IgD-negative memory B cell (primary cell): ENCODE data around the gene MT1B. TPM values are rescaled to one million over a fixed set of nuclear protein-coding genes. Genes with fewer than 3 reads are reported as not detected.
"Not testable (repeated sequence)": the region's sequence is repeated elsewhere in the genome, so short reads cannot be mapped to it uniquely, and the experiment has no call there.

Source experiments
- H3K27ac Mint-ChIP-seq, 3 donors: one replicate each; pipeline ENCODE4 v1.8.0; 2020 to 2022; ENCODE audit warnings: mild to moderate bottlenecking in 3 of 3, mixed read lengths in 3 of 3, moderate library complexity in 1 of 3
- H3K27me3 Mint-ChIP-seq: one replicate; pipeline ENCODE4 v1.8.0; 2021; ENCODE audit warnings: mixed read lengths
- H3K36me3 Mint-ChIP-seq: one replicate; pipeline ENCODE4 v1.8.0; 2020; ENCODE audit warnings: mild to moderate bottlenecking, mixed read lengths
- H3K4me1 Mint-ChIP-seq, 3 donors: one replicate each; pipeline ENCODE4 v1.8.0; 2020 to 2022; ENCODE audit warnings: mixed read lengths in 3 of 3, mild to moderate bottlenecking in 1 of 3
- H3K4me3 Mint-ChIP-seq, 4 donors: one replicate each; pipeline ENCODE4 v1.8.0; 2020 to 2022; ENCODE audit warnings: mild to moderate bottlenecking in 4 of 4, mixed read lengths in 4 of 4, moderate library complexity in 3 of 4
- H3K9me3 Mint-ChIP-seq, 3 donors: one replicate each; pipeline ENCODE4 v1.8.0; 2020 to 2021; ENCODE audit warnings: mixed read lengths in 3 of 3, mild to moderate bottlenecking in 1 of 3
- polyA plus RNA-seq: library from polyadenylated mRNA; unstranded; fragments of 300-500 nt; fragmentation: Illumina TruSeq; gene quantifications from one replicate; pipeline ENCODE4 v1.2.3, GENCODE V29; 2021

MT1B gene
- polyA plus RNA-seq, 1 donor from 2014 or later: not detected

DNA sequence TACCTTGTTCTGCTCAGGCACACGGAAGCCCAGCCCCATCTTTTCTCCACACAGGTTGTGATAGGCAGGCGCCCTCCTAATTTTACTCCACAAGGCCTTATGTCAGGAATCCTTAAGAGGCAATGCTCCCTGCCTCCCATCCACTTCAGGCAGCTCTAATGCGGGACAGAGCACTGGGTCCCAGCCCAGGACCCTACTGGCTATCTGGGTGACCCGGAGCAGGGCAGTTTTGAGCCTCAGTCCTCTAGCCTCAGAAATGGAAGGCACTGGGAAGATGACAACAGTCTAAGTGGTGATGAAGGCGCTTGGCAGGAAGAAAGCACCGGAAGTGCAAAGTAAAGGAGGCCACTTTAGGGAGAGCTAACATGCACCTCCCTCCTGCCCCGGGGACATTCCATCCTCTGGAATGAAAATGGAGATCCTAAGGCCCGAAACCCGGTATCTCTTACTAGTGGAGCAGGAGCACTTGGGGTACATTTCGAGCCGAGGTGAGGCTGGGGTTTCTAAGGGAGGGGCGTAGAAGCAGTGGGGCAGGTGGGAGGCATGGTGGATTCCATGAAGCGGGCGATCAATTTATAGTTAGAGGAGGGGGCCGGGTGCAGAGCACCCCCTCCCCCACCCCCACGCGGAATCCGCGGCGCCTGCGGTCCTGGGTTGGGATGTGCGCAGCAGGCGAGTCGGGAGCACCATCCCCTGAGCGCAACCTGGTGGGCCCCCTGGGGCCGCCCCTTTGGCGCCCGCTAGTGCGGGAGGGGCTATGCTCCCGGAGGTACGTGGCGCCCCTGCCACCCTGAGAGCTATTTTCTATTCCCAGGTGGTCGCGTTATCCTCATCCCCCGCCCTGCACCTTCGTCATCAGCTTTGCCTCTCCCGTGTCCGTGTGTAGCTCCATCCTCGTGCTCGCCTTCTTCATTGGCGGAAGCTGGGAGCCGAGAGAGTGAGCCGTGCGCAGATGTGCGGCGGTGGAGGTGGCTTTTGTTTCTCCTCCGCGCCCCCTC lies 11.0 kb downstream of the MT1B start:
- Mint-ChIP-seq H3K27ac (no peak overlapping the region), H3K27me3 (peaks cover 41% of the 10 kb centered on the region)

DNA sequence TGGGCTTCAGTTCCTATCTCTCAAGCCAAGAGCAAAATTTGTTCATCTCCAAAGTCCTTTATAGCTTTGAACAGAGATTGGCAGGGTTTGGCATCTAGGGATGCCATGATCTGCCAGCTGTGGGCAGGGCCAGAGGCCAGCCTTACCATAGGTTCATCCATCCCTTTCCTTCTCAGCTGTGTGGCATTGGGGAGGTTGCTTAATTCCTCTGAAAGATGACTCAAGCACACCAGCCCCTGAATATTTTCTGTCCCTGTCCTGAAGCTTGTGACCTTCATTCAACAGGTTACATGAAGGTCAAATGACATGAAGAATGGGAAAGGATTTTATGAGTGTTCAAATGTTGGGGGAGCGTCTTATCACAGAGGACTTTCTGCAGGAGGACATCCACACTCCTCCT lies 12.8 kb downstream of the MT1B start:
- Mint-ChIP-seq H3K36me3 (peaks cover 2% of the 10 kb centered on the region), H3K9me3 (no peaks in the 10 kb centered on the region), H3K27ac (no peak overlapping the region), H3K27me3 (peaks cover 53% of the 10 kb centered on the region), H3K4me1 (peaks cover 3 to 15% (median 6%) of the 10 kb centered on the region in 3 donors), H3K4me3 (no peak overlapping the region)

More for the DNA sequence above, 11.0 kb downstream of the MT1B start:
- Mint-ChIP-seq H3K4me1 (peaks cover 3 to 12% (median 8%) of the 10 kb centered on the region in 3 donors), H3K4me3 (peak overlapping the region in 3 of 4 donors; percentile 60 to 73 (median 60)), H3K36me3 (no peaks in the 10 kb centered on the region), H3K9me3 (no peaks in the 10 kb centered on the region)

GRCh38 chr16:56665286-56666261 lies 13.9 kb downstream of the MT1B start:
- H3K36me3 Mint-ChIP-seq, H3K27ac Mint-ChIP-seq, H3K9me3 Mint-ChIP-seq, H3K4me3 Mint-ChIP-seq: not testable (repeated sequence)
- Mint-ChIP-seq H3K27me3 (peaks cover 61% of the 10 kb centered on the region), H3K4me1 (peaks cover 3 to 17% (median 6%) of the 10 kb centered on the region in 3 donors)

- H3K27ac Mint-ChIP-seq: no peak within 1 kb of the TSS
- peaks cover 54% of the 10 kb centered on the region for H3K27me3 Mint-ChIP-seq
- H3K9me3 Mint-ChIP-seq: no peaks in the 10 kb centered on the region
- H3K4me1 Mint-ChIP-seq: peaks cover 3 to 13% (median 6%) of the 10 kb centered on the region in 3 donors
- peak within 1 kb of the TSS in 1 of 4 donors; percentile 65 for H3K4me3 Mint-ChIP-seq
- H3K36me3 Mint-ChIP-seq: peaks cover 2% of the 10 kb centered on the region
These were observed 16.2 kb downstream of the MT1B start, which contains the start of gene MT1G for GRCh38 chr16:56667581-56668571. Gene MT1G, minus strand, starts transcription at chr16:56668065. Its CDS starts 72 bp downstream, at chr16:56667993.

DNA sequence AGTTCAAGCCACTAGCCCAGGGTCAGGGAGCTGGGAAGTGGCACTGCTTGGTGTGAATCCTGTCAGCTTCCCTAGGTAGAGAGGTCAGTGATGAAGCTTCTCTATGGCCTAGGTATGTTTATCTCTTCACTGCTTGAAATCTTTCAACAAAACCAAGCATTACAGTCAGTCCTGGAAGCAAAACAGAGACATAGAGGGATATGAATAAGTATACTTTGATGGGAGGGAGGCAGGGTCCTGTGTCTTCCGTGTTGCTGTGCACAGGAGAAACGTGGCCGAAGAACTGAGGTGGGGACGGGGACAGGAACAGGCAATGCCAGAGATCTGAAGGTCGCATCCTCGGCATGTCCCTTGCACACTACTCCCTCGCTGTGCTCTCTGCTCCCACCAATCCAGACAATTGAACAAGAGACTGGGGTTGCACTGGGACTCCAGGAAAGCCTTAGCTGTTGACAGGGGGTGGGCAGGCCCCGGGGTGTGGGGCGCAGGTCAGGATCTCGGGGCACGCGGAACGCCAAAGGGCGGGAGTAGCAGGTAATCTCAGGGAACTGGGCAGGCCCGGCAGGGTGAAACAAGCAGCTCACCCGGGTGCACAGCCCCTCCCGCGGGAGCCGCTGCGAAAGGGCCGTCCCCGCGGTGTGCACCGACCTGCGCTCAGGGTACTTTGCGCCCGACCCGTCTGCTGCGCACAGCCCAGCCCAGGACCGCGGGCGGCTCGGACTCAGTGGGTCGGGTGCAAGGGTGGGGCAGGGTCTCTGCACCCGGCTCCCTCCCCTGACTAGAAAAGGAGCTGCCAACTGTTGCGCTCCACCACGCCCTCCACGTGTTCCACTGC lies 17.5 kb downstream of the MT1B start, which contains the start of gene MT1H:
TSS of gene MT1H (plus strand) at position 810 of the 835 bp plus-strand sequence. CDS start 71 bp downstream, outside the sequence.
- H3K4me3 Mint-ChIP-seq: peak within 1 kb of the TSS in 2 of 4 donors; percentile 59 to 85
- peaks cover 56% of the 10 kb centered on the region for H3K27me3 Mint-ChIP-seq
- H3K4me1 Mint-ChIP-seq: peaks cover 2 to 11% (median 3%) of the 10 kb centered on the region in 3 donors
- peaks cover 0 to 1% (median 0%) of the 10 kb centered on the region in 3 donors for H3K9me3 Mint-ChIP-seq
- peaks cover 2% of the 10 kb centered on the region for H3K36me3 Mint-ChIP-seq
- H3K27ac Mint-ChIP-seq: no peak within 1 kb of the TSS

GRCh38 chr16:56669840-56670619 lies 18.3 kb downstream of the MT1B start:
- peaks cover 60% of the 10 kb centered on the region for H3K27me3 Mint-ChIP-seq
- peaks cover 2 to 11% (median 3%) of the 10 kb centered on the region in 3 donors for H3K4me1 Mint-ChIP-seq
- H3K36me3 Mint-ChIP-seq: peaks cover 2% of the 10 kb centered on the region
- H3K27ac Mint-ChIP-seq: no peak overlapping the region
- H3K4me3 Mint-ChIP-seq: peak overlapping the region in 1 of 4 donors; percentile 85
- H3K9me3 Mint-ChIP-seq: peaks cover 0 to 2% (median 0%) of the 10 kb centered on the region in 3 donors

- no peak overlapping the region for H3K27ac Mint-ChIP-seq
- H3K9me3 Mint-ChIP-seq: peaks cover 0 to 2% (median 0%) of the 10 kb centered on the region in 3 donors
- H3K4me3 Mint-ChIP-seq: no peak overlapping the region
- H3K4me1 Mint-ChIP-seq: peaks cover 3 to 15% (median 4%) of the 10 kb centered on the region in 3 donors
- peaks cover 63% of the 10 kb centered on the region for H3K27me3 Mint-ChIP-seq
- H3K36me3 Mint-ChIP-seq: peaks cover 2% of the 10 kb centered on the region
These were observed 18.9 kb downstream of the MT1B start for GRCh38 chr16:56670620-56670934.

GRCh38 chr16:56671691-56672090 lies 20.0 kb downstream of the MT1B start:
- H3K27ac Mint-ChIP-seq, H3K9me3 Mint-ChIP-seq, H3K36me3 Mint-ChIP-seq, H3K4me3 Mint-ChIP-seq: not testable (repeated sequence)
- Mint-ChIP-seq H3K4me1 (peaks cover 3 to 18% (median 6%) of the 10 kb centered on the region in 3 donors), H3K27me3 (peaks cover 54% of the 10 kb centered on the region)

DNA sequence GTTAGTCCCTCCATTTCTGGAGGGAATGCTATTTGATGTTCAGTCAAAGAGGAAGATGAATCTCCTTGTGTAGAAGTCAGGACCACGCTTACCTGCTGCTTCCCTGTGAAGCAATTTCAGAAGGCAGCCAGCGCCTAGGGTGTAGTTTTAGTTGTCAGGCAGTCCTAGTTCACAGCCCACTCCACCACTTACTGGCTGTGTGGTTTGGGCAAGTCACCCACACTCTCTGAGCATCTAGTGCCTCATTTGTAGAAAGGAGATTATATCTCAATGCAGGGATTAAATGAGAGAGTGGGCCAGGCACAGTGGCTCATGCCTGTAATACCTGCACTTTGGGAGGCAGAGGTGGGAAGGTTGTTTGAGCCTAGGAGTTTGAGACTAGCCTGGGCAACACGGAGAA lies 20.5 kb downstream of the MT1B start:
- not testable (repeated sequence) for H3K36me3 Mint-ChIP-seq, H3K9me3 Mint-ChIP-seq, H3K4me3 Mint-ChIP-seq, H3K27ac Mint-ChIP-seq
- Mint-ChIP-seq H3K4me1 (peaks cover 3 to 18% (median 6%) of the 10 kb centered on the region in 3 donors), H3K27me3 (peaks cover 51% of the 10 kb centered on the region)

DNA sequence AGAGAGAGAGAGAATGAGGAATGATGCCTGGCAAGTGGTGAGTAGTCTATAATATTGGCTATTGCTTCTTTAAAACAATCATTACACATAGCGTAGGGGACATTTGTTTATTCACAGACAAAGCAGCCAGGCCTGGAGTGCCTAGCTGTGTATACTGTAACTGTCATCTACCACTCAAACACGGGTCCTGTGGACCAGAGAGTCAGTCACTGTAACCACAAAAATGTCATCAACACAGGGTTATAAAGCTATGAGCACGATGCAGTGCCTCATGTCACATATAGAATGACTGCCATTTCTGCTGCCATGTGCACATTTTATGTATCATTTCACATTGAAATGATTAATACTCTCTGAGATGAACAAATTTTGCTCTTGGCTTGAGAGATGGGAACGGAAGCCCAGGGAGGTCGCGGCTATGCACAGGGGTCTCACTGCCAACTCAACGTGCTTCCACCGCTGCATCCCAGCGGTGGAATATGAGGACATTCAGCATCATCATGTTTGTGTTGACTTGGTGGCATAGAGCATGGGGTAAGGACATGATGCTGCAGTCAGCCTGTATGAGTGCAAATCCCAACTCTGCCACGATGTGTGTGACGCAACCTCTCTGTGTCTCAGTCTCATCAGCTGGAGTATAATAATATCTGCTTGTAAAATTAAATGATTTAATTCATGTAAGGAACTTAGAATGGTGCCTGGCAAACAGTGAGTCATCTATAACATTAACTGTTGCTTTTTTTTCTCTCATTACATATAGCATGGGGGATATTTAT lies 21.3 kb downstream of the MT1B start:
- Mint-ChIP-seq H3K27me3 (peaks cover 48% of the 10 kb centered on the region), H3K4me3 (no peak overlapping the region), H3K27ac (no peak overlapping the region), H3K9me3 (peaks cover 0 to 2% (median 0%) of the 10 kb centered on the region in 3 donors), H3K4me1 (peaks cover 3 to 18% (median 4%) of the 10 kb centered on the region in 3 donors), H3K36me3 (peaks cover 2% of the 10 kb centered on the region)

- Mint-ChIP-seq H3K9me3 (peaks cover 0 to 2% (median 0%) of the 10 kb centered on the region in 3 donors), H3K27ac (no peak overlapping the region), H3K4me1 (peaks cover 3 to 10% (median 4%) of the 10 kb centered on the region in 3 donors), H3K36me3 (no peaks in the 10 kb centered on the region), H3K4me3 (no peak overlapping the region), H3K27me3 (peaks cover 40% of the 10 kb centered on the region)
These were observed 22.2 kb downstream of the MT1B start for GRCh38 chr16:56673921-56674320.

DNA sequence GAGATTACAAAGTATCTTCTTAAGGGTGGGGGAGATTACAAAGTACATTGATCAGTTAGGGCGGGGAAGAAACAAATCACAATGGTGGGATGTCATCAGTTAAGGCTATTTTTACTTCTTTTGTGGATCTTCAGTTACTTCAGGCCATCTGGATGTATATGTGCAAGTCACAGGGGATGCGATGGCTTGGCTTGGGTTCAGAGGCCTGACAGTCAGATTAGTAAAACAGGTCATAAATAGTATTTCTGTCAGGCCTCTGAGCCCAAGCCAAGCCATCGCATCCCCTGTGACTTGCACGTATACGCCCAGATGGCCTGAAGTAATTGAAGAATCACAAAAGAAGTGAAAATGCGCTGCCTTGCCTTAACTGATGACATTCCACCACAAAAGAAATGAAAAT lies 22.9 kb downstream of the MT1B start:
- not testable (repeated sequence) for H3K9me3 Mint-ChIP-seq, H3K36me3 Mint-ChIP-seq, H3K4me1 Mint-ChIP-seq, H3K4me3 Mint-ChIP-seq, H3K27ac Mint-ChIP-seq
- H3K27me3 Mint-ChIP-seq: peaks cover 35% of the 10 kb centered on the region
